ENCODE data around the gene ZSCAN12.

ZSCAN12 gene

GRCh38 chr6:28443112-28443773 is 43.7 kb upstream of the ZSCAN12 start, which contains the start of gene ZSCAN23:
Gene ZSCAN23, minus strand, starts transcription at chr6:28443491. Its CDS starts 7,225 bp downstream, at chr6:28436266.
- Histone ChIP-seq H3K27ac (no peak within 1 kb of the TSS), H3K79me2 (ENCODE audit: insufficient read depth, low read depth) (no peaks in the 10 kb centered on the region), H2AFZ (ENCODE audit: low read depth) (no peak within 1 kb of the TSS), H3K9ac (no peak within 1 kb of the TSS), H3K4me1 (ENCODE audit: low read depth, poor library complexity, severe bottlenecking) (no peaks in the 10 kb centered on the region), H3K36me3 (ENCODE audit: insufficient read depth) (no peaks in the 10 kb centered on the region), H3K27me3 (ENCODE audit: insufficient read depth, low read depth) (no peaks in the 10 kb centered on the region), H4K20me1 (ENCODE audit: insufficient read depth) (no peaks in the 10 kb centered on the region), H3K4me3 (IDR thresholded peaks at IDR 0.05; ENCODE audit: insufficient read depth, low read depth, low read length) (no peak within 1 kb of the TSS), H3K4me2 (no peak within 1 kb of the TSS)
- TF ChIP-seq, protein P1, sequence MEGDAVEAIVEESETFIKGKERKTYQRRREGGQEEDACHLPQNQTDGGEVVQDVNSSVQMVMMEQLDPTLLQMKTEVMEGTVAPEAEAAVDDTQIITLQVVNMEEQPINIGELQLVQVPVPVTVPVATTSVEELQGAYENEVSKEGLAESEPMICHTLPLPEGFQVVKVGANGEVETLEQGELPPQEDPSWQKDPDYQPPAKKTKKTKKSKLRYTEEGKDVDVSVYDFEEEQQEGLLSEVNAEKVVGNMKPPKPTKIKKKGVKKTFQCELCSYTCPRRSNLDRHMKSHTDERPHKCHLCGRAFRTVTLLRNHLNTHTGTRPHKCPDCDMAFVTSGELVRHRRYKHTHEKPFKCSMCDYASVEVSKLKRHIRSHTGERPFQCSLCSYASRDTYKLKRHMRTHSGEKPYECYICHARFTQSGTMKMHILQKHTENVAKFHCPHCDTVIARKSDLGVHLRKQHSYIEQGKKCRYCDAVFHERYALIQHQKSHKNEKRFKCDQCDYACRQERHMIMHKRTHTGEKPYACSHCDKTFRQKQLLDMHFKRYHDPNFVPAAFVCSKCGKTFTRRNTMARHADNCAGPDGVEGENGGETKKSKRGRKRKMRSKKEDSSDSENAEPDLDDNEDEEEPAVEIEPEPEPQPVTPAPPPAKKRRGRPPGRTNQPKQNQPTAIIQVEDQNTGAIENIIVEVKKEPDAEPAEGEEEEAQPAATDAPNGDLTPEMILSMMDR (conservative IDR thresholded peaks at IDR 0.05; ENCODE audit: low read depth, low read length) = no peak

DNA sequence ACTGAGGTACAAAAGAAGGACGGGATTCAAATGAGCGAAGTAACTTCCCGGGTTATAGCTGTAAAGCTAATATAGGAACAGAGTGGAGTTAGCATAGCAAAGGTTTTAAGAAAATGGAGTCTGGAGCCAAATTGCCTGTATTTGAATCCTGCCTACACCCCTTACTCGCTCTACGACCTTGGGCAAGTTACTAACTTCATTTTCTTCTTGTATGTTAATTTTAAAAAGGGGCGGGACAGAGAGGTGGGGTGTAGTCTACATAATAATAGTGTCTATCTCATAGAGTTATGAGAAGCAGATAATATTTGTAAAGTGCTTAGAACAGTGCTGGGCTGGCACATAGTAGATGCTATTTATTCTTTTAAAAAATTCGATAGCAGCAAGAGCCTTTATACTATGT is 43.0 kb upstream of the ZSCAN12 start:
- Histone ChIP-seq H2AFZ (ENCODE audit: low read depth) (no peak overlapping the region), H4K20me1 (ENCODE audit: insufficient read depth) (no peaks in the 10 kb centered on the region), H3K4me1 (ENCODE audit: low read depth, poor library complexity, severe bottlenecking) (no peaks in the 10 kb centered on the region), H3K9ac (no peak overlapping the region), H3K27me3 (ENCODE audit: insufficient read depth, low read depth) (no peaks in the 10 kb centered on the region), H3K27ac (no peak overlapping the region), H3K4me3 (IDR thresholded peaks at IDR 0.05; ENCODE audit: insufficient read depth, low read depth, low read length) (no peak overlapping the region), H3K36me3 (ENCODE audit: insufficient read depth) (no peaks in the 10 kb centered on the region), H3K4me2 (no peak overlapping the region), H3K79me2 (ENCODE audit: insufficient read depth, low read depth) (no peaks in the 10 kb centered on the region)
- TF ChIP-seq, protein P1 (conservative IDR thresholded peaks at IDR 0.05; ENCODE audit: low read depth, low read length) = no peak

GRCh38 chr6:28436404-28436803 is 36.9 kb upstream of the ZSCAN12 start:
- H3K79me2 ChIP-seq (ENCODE audit: insufficient read depth, low read depth) = no peaks in the 10 kb centered on the region
- no peak overlapping the region for H3K27ac ChIP-seq
- no peaks in the 10 kb centered on the region for H3K27me3 ChIP-seq (ENCODE audit: insufficient read depth, low read depth)
- H4K20me1 ChIP-seq (ENCODE audit: insufficient read depth) = no peaks in the 10 kb centered on the region
- no peaks in the 10 kb centered on the region for H3K36me3 ChIP-seq (ENCODE audit: insufficient read depth)
- H3K4me1 ChIP-seq (ENCODE audit: low read depth, poor library complexity, severe bottlenecking) = no peaks in the 10 kb centered on the region
- no peak overlapping the region for H3K9ac ChIP-seq
- no peak overlapping the region for H3K4me2 ChIP-seq
- H2AFZ ChIP-seq (ENCODE audit: low read depth) = no peak overlapping the region
- TF ChIP-seq, protein P1 (conservative IDR thresholded peaks at IDR 0.05; ENCODE audit: low read depth, low read length) = no peak
- no peak overlapping the region for H3K4me3 ChIP-seq (IDR thresholded peaks at IDR 0.05; ENCODE audit: insufficient read depth, low read depth, low read length)

GRCh38 chr6:28433119-28433518 is 33.6 kb upstream of the ZSCAN12 start:
- Histone ChIP-seq H3K27ac (no peak overlapping the region), H3K27me3 (ENCODE audit: insufficient read depth, low read depth) (no peaks in the 10 kb centered on the region), H4K20me1 (ENCODE audit: insufficient read depth) (no peaks in the 10 kb centered on the region), H3K4me3 (IDR thresholded peaks at IDR 0.05; ENCODE audit: insufficient read depth, low read depth, low read length) (no peak overlapping the region), H2AFZ (ENCODE audit: low read depth) (no peak overlapping the region), H3K79me2 (ENCODE audit: insufficient read depth, low read depth) (no peaks in the 10 kb centered on the region), H3K4me1 (ENCODE audit: low read depth, poor library complexity, severe bottlenecking) (no peaks in the 10 kb centered on the region), H3K4me2 (no peak overlapping the region), H3K36me3 (ENCODE audit: insufficient read depth) (no peaks in the 10 kb centered on the region), H3K9ac (no peak overlapping the region)
- TF ChIP-seq, protein P1 (conservative IDR thresholded peaks at IDR 0.05; ENCODE audit: low read depth, low read length) = no peak

All from KMS-11 (cell line).